GM18502 (cell line): ENCODE data around the gene SKIDA1.

Experiments
- ATAC-seq: cut with Tn5 transposase; IDR thresholded peaks from one replicate; pipeline ENCODE4 v1.9.1; 2021; ENCODE audit warnings: mild to moderate bottlenecking; ENCODE audit not compliant: unreplicated experiment, poor library complexity

Gene SKIDA1

DNA sequence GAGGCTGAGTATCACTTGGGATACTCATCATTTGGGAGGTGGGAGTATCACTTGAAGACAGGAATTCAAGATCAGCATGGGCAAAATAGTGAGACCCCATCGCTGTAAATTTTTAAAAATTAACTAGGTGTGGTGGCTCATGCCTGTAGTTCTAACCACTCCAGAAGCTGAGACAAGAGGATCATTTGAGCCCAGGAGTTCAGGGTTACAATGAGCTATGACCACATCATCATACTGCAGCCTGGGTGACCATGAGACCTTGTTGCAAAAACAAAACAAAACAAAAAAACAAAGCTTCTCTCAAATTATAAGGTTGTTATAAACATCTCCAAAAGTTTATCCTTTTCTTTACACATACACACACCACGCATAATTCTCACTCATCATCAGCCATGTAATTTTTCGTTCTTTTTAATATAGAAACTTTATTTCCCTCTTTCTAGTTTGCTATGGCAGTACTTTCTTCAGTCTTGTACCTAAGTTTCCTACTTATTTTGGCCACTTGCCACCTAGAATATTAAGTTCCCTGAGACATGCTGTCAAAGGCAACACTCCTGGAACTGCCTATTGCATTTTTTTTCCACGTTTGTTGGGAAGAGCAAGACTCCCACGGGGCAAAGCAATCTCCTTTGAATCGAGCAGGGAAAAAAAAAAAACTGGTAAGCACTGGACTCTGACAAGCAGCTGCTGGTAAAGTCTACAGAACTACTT, 37.1 kb downstream of the SKIDA1 start:
- ATAC-seq = no peak

DNA sequence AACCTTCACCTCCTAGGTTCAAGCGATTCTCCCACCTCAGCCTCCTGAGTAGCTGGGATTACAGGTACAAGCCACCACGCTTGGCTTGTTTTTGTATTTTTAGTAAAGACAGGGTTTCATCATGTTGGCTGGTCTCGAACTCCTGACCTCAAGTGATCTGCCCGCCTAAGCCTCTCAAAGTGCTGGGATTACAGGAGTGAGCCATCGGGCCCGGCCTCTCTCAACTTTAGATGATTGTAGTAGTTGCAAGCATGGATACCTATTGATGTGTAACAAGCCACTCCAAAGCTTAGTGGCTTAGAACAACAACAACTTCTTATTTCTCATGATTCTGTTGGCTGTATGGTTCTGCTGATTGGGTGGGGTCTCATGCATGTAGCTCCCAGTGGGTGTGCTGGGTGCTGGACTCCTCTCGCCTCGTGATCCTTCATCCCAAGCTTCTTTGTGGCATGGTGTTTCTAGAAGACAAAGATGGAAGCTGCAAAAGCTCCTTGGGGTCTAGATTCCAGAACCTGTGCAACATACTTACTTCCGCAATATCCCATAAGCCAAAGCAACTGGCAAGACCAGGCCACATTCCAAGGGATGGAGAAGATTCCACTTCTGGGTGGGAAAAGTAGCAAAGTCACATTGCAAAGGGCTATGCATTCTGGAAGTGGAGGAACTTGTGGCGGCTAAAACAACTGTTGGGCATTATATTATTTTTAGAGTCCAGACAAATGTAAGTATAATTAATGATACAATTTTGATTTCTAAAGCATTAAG, 37.9 kb downstream of the SKIDA1 start:
- no peak for ATAC-seq

DNA sequence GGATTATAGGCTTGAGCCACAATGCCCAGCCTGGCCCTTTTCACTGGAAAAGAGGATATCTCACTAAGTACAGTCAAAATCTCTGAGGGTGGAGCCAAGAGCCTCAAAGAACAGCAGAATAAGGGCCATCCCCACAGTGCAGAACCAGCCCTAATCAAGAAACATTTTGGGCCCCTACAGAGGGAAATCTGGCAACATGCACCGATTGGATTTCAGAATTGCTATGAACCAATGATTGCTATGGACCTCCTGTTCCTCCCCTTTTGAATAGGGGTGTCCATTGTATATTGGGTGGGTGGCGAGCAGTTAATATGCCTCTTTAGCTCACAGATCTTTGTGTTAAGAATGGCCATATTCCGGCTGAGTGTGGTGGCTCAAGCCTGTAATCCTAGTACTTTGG, 42.7 kb downstream of the SKIDA1 start:
- no peak for ATAC-seq

DNA sequence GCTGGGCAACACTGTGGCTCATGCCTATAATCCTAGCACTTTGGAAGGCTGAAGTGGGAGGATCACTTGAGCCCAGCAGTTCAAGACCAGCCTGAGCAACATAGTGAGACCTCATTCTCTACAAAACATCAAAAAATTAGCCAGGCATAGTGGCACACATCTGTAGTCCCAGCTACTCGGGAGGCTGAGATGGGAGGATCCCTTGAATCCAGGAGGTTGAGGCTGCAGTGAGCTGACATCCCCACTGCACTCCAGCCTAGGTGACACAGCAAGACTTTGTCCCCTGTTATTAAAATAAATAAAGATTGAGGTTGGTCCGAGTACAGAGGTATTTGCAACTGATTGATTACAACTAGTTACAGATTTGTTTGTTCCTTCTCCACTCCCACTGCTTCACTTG, 44.1 kb downstream of the SKIDA1 start:
- ATAC-seq = no peak

DNA sequence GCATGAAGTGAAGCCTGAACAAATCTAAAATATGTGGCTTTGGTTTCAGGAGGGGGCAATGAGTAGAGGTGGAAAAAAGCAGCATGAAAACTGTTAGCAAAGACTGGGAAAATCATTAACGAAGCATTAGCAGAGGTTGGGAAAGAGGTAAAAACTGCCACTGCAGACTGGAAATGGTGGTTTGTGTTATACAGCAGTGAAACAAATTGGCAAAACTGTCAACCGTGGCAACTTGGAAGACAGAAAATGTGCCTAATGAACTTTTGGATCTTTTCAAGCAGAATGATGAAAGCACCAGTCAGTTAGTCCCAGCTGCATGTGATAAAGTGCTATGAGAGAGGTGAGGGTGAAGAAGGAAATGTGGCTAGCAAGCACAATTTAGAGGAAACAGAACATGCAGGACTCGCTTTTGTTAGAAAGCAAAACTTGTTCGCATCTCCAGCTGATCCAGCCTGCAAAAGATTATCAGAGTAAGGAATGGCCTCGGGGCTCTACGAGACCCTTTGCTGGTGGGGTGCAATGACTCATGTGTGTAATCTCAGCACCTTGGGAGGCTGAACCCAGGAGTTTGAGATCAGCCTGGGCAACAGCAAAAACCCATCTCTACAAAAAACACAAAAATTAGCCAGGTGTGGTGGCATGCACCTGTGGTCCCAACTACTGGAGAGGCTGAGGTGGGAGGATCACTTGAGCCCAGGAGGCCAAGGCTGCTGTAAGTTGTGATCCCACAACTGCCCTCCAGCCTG, 45.7 kb downstream of the SKIDA1 start:
- ATAC-seq = no peak

DNA sequence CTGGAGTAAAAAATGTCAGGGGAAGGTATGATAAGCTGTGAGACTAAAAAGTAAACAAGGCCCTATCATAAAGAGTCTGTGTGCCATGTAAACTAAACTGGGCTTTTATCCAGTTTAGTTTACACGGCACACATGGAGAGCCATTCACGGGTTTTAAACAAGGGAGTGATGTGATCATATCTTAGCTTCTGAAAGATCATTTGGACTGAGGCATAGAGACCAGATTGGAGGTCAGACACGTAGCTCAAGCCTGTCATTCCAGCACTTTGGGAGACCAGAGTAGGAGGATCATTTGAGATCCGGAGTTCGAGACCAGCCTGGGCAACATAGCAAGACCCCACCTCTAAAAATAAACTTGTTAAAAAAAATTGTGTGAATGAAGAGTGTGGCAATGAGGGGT, 50.1 kb downstream of the SKIDA1 start:
- no peak for ATAC-seq

DNA sequence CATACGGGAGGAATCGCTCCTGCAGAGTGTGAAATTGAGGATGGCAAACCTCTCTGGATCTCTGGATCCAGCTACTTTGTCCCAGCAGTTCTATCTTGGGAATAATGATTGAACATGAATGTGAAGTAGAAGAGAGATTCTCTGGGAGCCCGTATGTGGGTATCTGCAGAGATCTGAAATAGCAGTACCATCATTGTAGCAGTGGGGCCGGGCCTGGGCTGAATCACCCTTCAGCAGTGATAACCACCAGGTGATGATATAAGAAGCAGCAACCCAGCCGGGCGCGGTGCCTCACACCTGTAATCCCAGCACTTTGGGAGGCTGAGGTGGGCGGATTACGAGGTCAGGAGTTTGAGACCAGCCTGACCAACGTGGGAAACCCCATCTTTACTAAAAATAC, 51.9 kb downstream of the SKIDA1 start:
- ATAC-seq = no peak

DNA sequence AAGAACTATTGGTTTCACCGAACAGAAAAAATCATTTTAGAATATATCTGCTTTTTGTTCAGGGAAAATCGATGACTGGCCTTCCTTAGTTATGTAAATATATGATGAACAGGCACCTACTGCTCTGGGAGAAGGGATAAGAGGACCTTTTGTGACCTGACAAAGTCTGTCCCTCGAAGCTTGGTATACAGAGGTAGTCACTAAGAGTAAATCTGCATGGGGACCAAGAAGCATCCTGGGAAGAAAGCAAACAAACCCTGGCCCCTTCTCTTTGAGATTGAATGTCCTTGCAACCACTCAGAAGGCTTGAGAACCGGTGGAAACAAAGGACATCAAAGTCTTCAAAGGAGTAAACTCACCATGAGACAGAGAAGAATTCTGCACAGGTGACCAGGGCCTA, 52.3 kb downstream of the SKIDA1 start:
- ATAC-seq = no peak

DNA sequence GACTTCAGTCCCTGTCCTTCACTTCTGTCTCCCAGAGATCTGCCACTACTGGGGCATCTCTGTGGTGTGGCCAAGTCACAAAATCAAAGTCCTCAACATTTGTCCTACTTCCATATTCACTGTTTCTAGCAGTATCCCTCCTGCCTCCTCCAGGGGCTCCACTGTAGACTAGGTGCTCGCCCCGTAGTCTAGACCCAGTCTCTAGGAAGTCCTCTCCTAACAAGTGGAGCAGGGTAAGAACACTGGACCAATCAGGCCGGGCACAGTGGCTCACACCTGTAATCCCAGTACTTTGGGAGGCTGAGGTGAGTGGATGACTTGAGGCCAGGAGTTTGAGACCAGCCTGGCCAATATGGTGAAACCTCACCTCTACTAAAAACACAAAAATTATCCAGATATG, 57.4 kb downstream of the SKIDA1 start:
- no peak for ATAC-seq

DNA sequence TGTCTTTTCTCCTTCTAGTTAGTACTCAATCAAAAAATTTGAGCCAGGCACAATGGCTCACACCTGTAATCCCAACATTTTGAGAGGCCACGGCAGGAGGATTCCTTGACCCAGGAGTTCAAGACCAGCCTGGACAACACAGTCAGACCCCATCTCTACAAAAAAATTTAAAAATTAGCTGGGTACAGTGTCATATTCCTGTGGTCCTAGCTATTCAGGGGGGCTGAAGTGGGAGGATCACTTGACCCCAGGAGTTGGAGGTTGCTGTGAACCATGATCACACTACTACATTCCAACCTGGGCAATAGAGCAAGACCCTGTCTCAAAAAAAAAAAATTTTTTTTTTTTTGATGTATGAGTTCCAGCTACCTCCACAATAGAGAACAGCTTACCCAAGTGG, 57.8 kb downstream of the SKIDA1 start:
- ATAC-seq = no peak

DNA sequence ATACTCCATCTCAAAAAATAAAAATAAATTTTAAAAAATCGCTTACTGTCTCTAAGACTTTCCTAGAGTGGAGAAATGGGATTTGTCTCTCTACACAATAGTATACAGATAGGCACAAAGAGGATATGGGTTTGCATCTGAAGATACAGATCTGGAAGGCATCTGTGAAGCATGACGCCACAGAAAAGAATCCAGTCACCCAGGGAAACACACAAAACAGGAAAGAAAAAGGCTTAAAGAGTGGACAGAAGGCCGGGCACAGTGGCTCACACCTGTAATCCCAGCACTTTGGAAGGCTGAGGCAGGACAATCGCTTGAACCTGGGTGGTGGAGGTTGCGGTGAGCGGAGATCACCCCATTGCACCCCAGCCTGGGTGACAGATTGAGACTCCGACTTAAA, 61.3 kb downstream of the SKIDA1 start:
- no peak for ATAC-seq
